SK-N-MC (cell line): Measurements from ENCODE around the gene MOK.

Source experiments
- EZH2 ChIP-seq: fragments of 200-600 bp; sonication (generic); IDR thresholded peaks from one replicate; pipeline ENCODE4 v1.6.1; 2017; ENCODE audit warnings: antibody characterized with exemption
- POLR2AphosphoS5 ChIP-seq: IDR thresholded peaks from 2 replicates; pipeline ENCODE4 v1.6.1; 2012; ENCODE audit warnings: mild to moderate bottlenecking, low read depth, low read length, borderline replicate concordance

DNA sequence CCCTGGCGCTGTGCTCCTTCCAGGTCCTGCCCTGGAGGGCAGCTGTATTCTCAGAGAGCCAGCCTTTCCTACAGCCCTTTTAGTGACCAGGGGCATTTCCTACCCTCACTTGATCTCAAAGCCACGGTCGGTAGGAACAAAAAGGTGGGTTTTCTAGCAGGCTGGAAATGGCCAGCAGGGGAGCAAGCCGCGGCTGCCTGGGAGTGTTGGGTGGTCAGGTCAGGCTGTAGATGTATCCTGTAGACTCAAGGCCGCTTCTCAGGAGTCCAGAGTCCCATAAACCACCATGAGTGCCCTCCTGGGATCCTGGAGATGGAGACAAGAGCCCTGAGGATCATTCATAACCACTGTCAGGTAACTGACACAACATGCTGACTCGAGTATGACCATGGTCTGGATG, 39.1 kb upstream of the MOK start:
- TF ChIP-seq POLR2AphosphoS5 (no peak), EZH2 (no peak)
